OCI-LY1 (cell line): ENCODE results near the gene SYCP2L.

Experiments used
- H2AFZ ChIP-seq: fragments of 200-600 bp; sonication (generic), shearing (Covaris generic); 2 replicates; pipeline ENCODE4 v1.6.0; 2014; ENCODE audit warnings: antibody characterized with exemption, mild to moderate bottlenecking, low read length
- H3F3A ChIP-seq: fragments of 200-600 bp; sonication (generic), shearing (Covaris generic); 2 replicates; pipeline ENCODE4 v1.6.0; 2014; ENCODE audit warnings: mild to moderate bottlenecking, antibody characterized with exemption, low read length, moderate library complexity; ENCODE audit not compliant: insufficient read depth
- H3K27ac ChIP-seq: fragments of 200-600 bp; sonication (generic); 2 replicates; pipeline ENCODE4 v1.5.1; 2014; ENCODE audit warnings: low read length, mixed run types, mild to moderate bottlenecking, low read depth; ENCODE audit not compliant: poor library complexity, severe bottlenecking
- H3K27me3 ChIP-seq: fragments of 200-600 bp; sonication (generic); 2 replicates; pipeline ENCODE4 v1.6.0; 2014; ENCODE audit warnings: antibody characterized with exemption, mild to moderate bottlenecking, low read length, moderate library complexity; ENCODE audit not compliant: insufficient read depth
- H3K36me3 ChIP-seq: fragments of 200-600 bp; sonication (generic); 2 replicates; pipeline ENCODE4 v1.6.1; 2014; ENCODE audit warnings: mild to moderate bottlenecking, antibody characterized with exemption, low read length, moderate library complexity, mixed read lengths; ENCODE audit not compliant: insufficient read depth
- H3K4me1 ChIP-seq: fragments of 200-600 bp; sonication (generic); 2 replicates; pipeline ENCODE4 v1.5.1; 2014; ENCODE audit warnings: mild to moderate bottlenecking, low read length, moderate library complexity; ENCODE audit not compliant: insufficient read depth, severe bottlenecking
- H3K4me2 ChIP-seq: fragments of 200-600 bp; sonication (generic), shearing (Covaris generic); 2 replicates; pipeline ENCODE4 v1.6.1; 2014; ENCODE audit warnings: low read length
- H3K4me3 ChIP-seq: fragments of 200-600 bp; sonication (generic); 2 replicates; pipeline ENCODE4 v1.5.1; 2014; ENCODE audit warnings: low read length, low read depth, mild to moderate bottlenecking, mixed read lengths; ENCODE audit not compliant: poor library complexity, severe bottlenecking
- H3K79me2 ChIP-seq: fragments of 200-600 bp; shearing (Covaris generic); 2 replicates; pipeline ENCODE4 v1.6.1; 2016; ENCODE audit warnings: mixed run types, low read length, mixed read lengths; ENCODE audit not compliant: insufficient read depth
- H3K9ac ChIP-seq: fragments of 200-600 bp; sonication (generic), shearing (Covaris generic); 2 replicates; pipeline ENCODE4 v1.6.1; 2014; ENCODE audit warnings: mild to moderate bottlenecking, low read length, mixed read lengths
- H3K9me2 ChIP-seq: fragments of 200-600 bp; sonication (generic), shearing (Covaris generic); 2 replicates; pipeline ENCODE4 v1.6.1; 2014; ENCODE audit warnings: low read depth, mild to moderate bottlenecking, low read length, mixed read lengths
- H3K9me3 ChIP-seq: fragments of 200-600 bp; shearing (Covaris generic); 2 replicates; pipeline ENCODE4 v1.6.1; 2014; ENCODE audit warnings: low read length, mixed read lengths
- H4K20me1 ChIP-seq: fragments of 200-600 bp; sonication (generic), shearing (Covaris generic); 2 replicates; pipeline ENCODE4 v1.6.0; 2016; ENCODE audit warnings: mild to moderate bottlenecking, low read length; ENCODE audit not compliant: insufficient read depth
- CTCF ChIP-seq: fragments of 200-600 bp; sonication (generic), shearing (Covaris generic); IDR thresholded peaks from 2 replicates; pipeline ENCODE4 v1.5.1; 2017; ENCODE audit warnings: mild to moderate bottlenecking, antibody characterized with exemption, low read length, moderate library complexity, mixed read lengths
- EZH2 ChIP-seq: fragments of 200-600 bp; sonication (generic), shearing (Covaris generic); IDR thresholded peaks from 2 replicates; pipeline ENCODE4 v1.8.0; 2017; ENCODE audit warnings: borderline replicate concordance, mixed run types, mild to moderate bottlenecking, antibody characterized with exemption, low read length, moderate library complexity, mixed read lengths

The SYCP2L gene

DNA sequence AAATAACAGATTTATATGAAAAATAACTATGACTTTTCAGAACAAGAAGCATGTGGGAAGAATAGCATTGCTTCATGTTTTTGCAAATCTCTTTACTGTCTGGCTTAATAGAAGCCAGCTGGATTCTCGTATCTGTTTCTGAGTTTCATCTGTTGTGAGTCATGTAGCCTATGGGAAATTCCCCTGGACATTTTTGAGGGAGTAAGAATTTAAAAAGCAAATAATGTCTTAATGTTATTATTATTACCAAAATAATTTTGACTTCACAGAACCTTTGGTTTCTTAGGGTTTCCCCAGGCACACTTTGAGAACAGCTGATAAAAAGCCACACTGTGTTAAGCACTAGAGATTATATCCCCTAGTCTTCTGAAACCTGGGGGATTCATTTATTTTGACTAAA is 75.8 kb downstream of the SYCP2L start:
- TF ChIP-seq CTCF (no peak), EZH2 (no peak)
- no peak overlapping the region for H3K4me2 ChIP-seq
- no peaks in the 10 kb centered on the region for H3K79me2 ChIP-seq
- H4K20me1 ChIP-seq, result no peaks in the 10 kb centered on the region
- no peak overlapping the region for H3K27ac ChIP-seq
- H3K4me3 ChIP-seq, result no peak overlapping the region
- H3K9ac ChIP-seq, result no peak overlapping the region
- H3F3A ChIP-seq, result no peaks in the 10 kb centered on the region
- H3K9me3 ChIP-seq, result no peaks in the 10 kb centered on the region
- H3K36me3 ChIP-seq, result no peaks in the 10 kb centered on the region
- H3K9me2 ChIP-seq, result no peaks in the 10 kb centered on the region
- no peaks in the 10 kb centered on the region for H3K27me3 ChIP-seq
- H2AFZ ChIP-seq, result no peak overlapping the region
- no peaks in the 10 kb centered on the region for H3K4me1 ChIP-seq

DNA sequence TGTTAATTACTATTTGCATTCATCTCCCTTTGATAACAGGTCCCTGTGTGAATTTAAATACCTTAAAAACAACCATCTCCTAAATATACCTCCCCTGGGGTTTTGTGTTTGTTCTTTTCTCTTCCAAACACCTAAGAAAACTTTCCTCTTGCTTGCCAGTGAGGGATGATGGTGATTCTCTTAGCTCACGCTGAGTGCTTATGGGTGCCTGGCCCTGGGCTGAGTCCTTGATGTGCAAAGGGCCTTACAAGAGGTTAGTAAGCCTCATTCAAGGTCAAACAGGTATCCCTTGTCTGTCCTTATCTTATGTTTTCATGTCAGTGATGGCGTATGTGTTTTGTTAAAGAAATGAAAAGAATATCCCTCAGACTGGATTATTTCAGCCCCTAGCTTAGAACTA is 76.3 kb downstream of the SYCP2L start:
- Histone ChIP-seq H3K27ac (no peak overlapping the region), H2AFZ (no peak overlapping the region), H3K9me2 (no peaks in the 10 kb centered on the region), H3F3A (no peaks in the 10 kb centered on the region), H3K36me3 (no peaks in the 10 kb centered on the region), H3K9me3 (no peaks in the 10 kb centered on the region), H3K4me3 (no peak overlapping the region), H3K4me1 (no peaks in the 10 kb centered on the region), H4K20me1 (no peaks in the 10 kb centered on the region), H3K4me2 (no peak overlapping the region), H3K9ac (no peak overlapping the region), H3K27me3 (no peaks in the 10 kb centered on the region), H3K79me2 (no peaks in the 10 kb centered on the region)
- TF ChIP-seq CTCF (no peak), EZH2 (no peak)

GRCh38 chr6:10964684-10965083 is 77.8 kb downstream of the SYCP2L start:
- Histone ChIP-seq H3K4me1 (no peaks in the 10 kb centered on the region), H3K27me3 (no peaks in the 10 kb centered on the region), H4K20me1 (no peaks in the 10 kb centered on the region), H3K9me2 (no peaks in the 10 kb centered on the region), H3K79me2 (no peaks in the 10 kb centered on the region), H3K9ac (no peak overlapping the region), H3K36me3 (no peaks in the 10 kb centered on the region), H2AFZ (no peak overlapping the region), H3K27ac (no peak overlapping the region), H3K4me2 (no peak overlapping the region), H3F3A (no peaks in the 10 kb centered on the region), H3K9me3 (no peaks in the 10 kb centered on the region), H3K4me3 (no peak overlapping the region)
- TF ChIP-seq EZH2, result no peak
- no peak for TF ChIP-seq CTCF
